ENCODE measurements around the gene ZMIZ2. TPM values are rescaled to one million over a fixed set of nuclear protein-coding genes. Genes with fewer than 3 reads are reported as not detected.

Gene ZMIZ2
- total and polyA plus RNA-seq, 9 of the 15 experiments (the other 6 are each of a cell fraction or from before 2014, with no cell fraction given), result 0.13 to 40.3 (median 4.9) TPM

GRCh38 chr7:44796504-44797328 is 48.1 kb downstream of the ZMIZ2 start, which contains the start of gene PPIA (continued):
- TF ChIP-seq ZBTB12 (CRISPR knock-in tag; IDR thresholded peaks at IDR 0.05) (no peak), SPI1 (IDR thresholded peaks at IDR 0.05; ENCODE audit: borderline replicate concordance, low read depth, low read length) (no peak), KLF1 (tag; IDR thresholded peaks at IDR 0.05) (peak; percentile 97), CEBPG (CRISPR knock-in tag; IDR thresholded peaks at IDR 0.05) (peak; percentile 60; the same call in 1 of the 2 replicates), CEBPG (tag; conservative IDR thresholded peaks at IDR 0.05 in 1 of 2, IDR thresholded peaks at IDR 0.05 in 1 of 2) (no peak), ZNF280A (IDR thresholded peaks at IDR 0.05; ENCODE audit: low read depth, partially characterized antibody) (no peak), KLF13 (tag; IDR thresholded peaks at IDR 0.05; ENCODE audit: borderline replicate concordance, low read depth) (peak; percentile 27; the same call in 1 of the 2 replicates), SMAD4 (CRISPR knock-in tag; conservative IDR thresholded peaks at IDR 0.05) (peak; percentile 88), ZNF507 (tag; conservative IDR thresholded peaks at IDR 0.05) (no peak), ZNF184 (CRISPR knock-in tag; IDR thresholded peaks at IDR 0.05) (no peak), CREB5 (CRISPR knock-in tag; IDR thresholded peaks at IDR 0.05) (no peak), ZBTB7A (IDR thresholded peaks at IDR 0.05; ENCODE audit: borderline replicate concordance, control insufficient read depth, low read depth, low read length) (peak; percentile 90), ERF (CRISPR knock-in tag; IDR thresholded peaks at IDR 0.05) (peak; percentile 86; the same call in 1 of the 2 replicates), USF1 (CRISPR knock-in tag; IDR thresholded peaks at IDR 0.05) (peak; percentile 66), SUPT5H (IDR thresholded peaks at IDR 0.05) (peak; percentile 99), RBFOX2 (IDR thresholded peaks at IDR 0.05; ENCODE audit: low read depth, low read length) (peak; percentile 100), SRSF7 (optimal IDR thresholded peaks at IDR 0.05; ENCODE audit: low read depth, low read length) (no peak), RNF2 (IDR thresholded peaks at IDR 0.05) (peak; percentile 21), E2F4 (CRISPR knock-in tag; IDR thresholded peaks at IDR 0.05; ENCODE audit: low read depth) (peak; percentile 62; the same call in 1 of the 2 replicates), DIDO1 (tag; IDR thresholded peaks at IDR 0.05; ENCODE audit: low read depth) (no peak), FOXK1 (CRISPR knock-in tag; IDR thresholded peaks at IDR 0.05; ENCODE audit: borderline replicate concordance) (peak; percentile 21; the same call in 1 of the 2 replicates)
